ENCODE results near the gene SLC31A1. TPM values are rescaled to one million over a fixed set of nuclear protein-coding genes. Genes with fewer than 3 reads are reported as not detected.

The SLC31A1 gene
- total RNA-seq, 4 donors from 2014 or later = 0.51 to 20.6 (median 10.6) TPM

DNA sequence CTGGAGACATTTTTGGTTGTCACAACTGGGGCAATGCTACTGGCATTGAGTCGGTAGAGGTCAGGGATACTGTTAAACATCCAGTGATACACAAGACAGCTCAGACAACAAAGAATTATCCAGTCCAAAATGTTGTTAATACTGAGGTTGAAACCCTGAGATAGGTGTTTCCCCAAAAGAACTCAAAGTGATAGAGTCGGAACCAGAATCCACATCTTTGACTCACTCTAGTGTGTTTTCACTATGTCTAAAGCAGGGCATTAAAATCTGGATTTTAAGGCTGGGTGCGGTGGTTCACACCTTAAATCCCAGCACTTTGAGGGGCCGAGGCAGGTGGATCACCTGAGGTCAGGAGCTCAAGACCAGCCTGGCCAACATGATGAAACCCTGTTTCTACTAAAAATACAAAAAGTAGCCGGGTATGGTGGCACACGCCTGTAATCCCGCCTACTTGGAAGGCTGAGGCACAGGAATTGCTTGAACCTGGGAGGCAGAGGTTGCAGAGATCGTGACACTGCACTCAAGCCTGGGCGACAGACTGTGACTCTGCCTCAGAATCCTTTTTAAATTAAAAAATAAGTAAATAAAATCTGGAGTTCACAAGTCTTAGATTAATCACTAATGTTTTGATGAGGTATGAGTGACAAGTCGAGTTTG lies 17.0 kb downstream of the SLC31A1 start:
- H3K27me3 ChIP-seq = no peaks in the 10 kb centered on the region
- no peaks in the 10 kb centered on the region for H3K36me3 ChIP-seq
- no peaks in the 10 kb centered on the region for H3K4me1 ChIP-seq
- H3K9me3 ChIP-seq = no peaks in the 10 kb centered on the region
- TF ChIP-seq, protein P1, sequence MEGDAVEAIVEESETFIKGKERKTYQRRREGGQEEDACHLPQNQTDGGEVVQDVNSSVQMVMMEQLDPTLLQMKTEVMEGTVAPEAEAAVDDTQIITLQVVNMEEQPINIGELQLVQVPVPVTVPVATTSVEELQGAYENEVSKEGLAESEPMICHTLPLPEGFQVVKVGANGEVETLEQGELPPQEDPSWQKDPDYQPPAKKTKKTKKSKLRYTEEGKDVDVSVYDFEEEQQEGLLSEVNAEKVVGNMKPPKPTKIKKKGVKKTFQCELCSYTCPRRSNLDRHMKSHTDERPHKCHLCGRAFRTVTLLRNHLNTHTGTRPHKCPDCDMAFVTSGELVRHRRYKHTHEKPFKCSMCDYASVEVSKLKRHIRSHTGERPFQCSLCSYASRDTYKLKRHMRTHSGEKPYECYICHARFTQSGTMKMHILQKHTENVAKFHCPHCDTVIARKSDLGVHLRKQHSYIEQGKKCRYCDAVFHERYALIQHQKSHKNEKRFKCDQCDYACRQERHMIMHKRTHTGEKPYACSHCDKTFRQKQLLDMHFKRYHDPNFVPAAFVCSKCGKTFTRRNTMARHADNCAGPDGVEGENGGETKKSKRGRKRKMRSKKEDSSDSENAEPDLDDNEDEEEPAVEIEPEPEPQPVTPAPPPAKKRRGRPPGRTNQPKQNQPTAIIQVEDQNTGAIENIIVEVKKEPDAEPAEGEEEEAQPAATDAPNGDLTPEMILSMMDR (IDR thresholded peaks at IDR 0.05) = no peak
- TF ChIP-seq POLR2A (IDR thresholded peaks at IDR 0.05) = no peak
- no peak overlapping the region for H3K4me3 ChIP-seq
- H3K27ac ChIP-seq = no peak overlapping the region
- DNase-seq = no peak
- intact Hi-C loops (cut with DNase I; ENCODE audit: low total_unique reads) = no loop called here

DNA sequence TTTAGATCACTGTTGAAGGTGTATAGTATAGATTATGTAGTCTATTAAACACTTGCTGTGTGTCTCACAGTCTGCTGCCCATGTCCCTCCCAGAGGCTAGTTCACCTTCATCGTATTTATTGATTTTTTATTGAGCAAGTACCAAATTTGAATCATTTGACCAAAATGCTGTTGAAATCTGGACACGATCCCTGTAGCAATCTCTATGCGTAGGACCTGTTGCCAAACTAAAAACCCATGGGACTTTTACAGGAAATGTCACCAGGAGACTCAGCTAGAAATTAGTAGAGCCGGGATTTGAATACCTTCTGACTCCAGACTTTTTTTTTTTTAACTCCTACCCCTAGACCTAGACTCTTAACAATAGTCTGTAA lies 17.5 kb downstream of the SLC31A1 start:
- Histone ChIP-seq H3K4me3 (no peak overlapping the region), H3K27me3 (no peaks in the 10 kb centered on the region), H3K36me3 (no peaks in the 10 kb centered on the region), H3K27ac (no peak overlapping the region), H3K4me1 (no peaks in the 10 kb centered on the region), H3K9me3 (no peaks in the 10 kb centered on the region)
- no peak for DNase-seq
- TF ChIP-seq, protein P1 (IDR thresholded peaks at IDR 0.05) = no peak
- TF ChIP-seq POLR2A (IDR thresholded peaks at IDR 0.05) = no peak
- intact Hi-C loops (cut with DNase I; ENCODE audit: low total_unique reads) = no loop called here

DNA sequence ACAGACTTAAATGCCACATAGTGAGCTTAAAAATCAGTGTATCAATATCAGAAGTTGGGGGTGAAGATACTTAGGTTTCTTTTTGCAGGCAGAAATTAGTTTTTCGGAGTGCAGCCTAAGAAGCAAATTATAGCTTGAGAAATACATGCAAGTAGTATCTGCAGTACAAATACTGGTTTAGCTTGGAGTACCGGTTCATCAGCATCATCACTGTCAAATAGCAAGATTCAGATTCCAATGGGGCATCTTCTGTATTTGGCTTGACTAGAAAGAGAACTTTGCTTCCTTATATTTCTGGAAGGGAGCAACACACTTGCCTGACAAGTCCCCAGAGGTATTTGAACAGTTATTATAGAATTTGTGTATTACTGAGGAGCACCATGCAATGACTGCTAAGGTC lies 19.8 kb downstream of the SLC31A1 start:
- intact Hi-C loops (cut with DNase I; ENCODE audit: low total_unique reads) = no loop called here
- no peaks in the 10 kb centered on the region for H3K4me1 ChIP-seq
- TF ChIP-seq POLR2A (IDR thresholded peaks at IDR 0.05) = no peak
- TF ChIP-seq, protein P1 (IDR thresholded peaks at IDR 0.05) = no peak
- H3K36me3 ChIP-seq = no peaks in the 10 kb centered on the region
- no peak overlapping the region for H3K27ac ChIP-seq
- H3K4me3 ChIP-seq = no peak overlapping the region
- no peaks in the 10 kb centered on the region for H3K27me3 ChIP-seq
- H3K9me3 ChIP-seq = no peaks in the 10 kb centered on the region
- no peak for DNase-seq

DNA sequence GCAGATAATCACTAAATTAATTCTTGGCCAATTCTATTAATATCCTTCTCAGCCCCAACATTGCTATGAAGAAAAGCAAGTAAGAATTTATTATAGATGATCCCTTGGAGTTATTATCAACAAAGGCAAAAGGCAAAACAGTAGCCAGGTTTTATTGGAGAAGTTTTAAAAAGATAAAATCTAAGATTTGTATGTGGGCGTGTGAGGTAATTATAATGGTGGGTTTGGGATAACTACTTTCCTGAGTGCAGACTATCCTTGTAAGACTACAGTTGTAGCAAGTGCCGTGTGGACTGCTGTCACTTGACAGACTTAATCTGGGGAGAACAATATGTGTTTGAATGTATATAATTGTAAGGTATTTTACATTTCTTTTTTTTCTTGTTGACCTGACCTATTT lies 23.2 kb downstream of the SLC31A1 start:
- H3K27me3 ChIP-seq = no peaks in the 10 kb centered on the region
- no peak overlapping the region for H3K27ac ChIP-seq
- intact Hi-C loops (cut with DNase I; ENCODE audit: low total_unique reads) = no loop called here
- H3K4me1 ChIP-seq = no peaks in the 10 kb centered on the region
- no peak for DNase-seq
- H3K4me3 ChIP-seq = no peak overlapping the region
- H3K36me3 ChIP-seq = no peaks in the 10 kb centered on the region
- no peaks in the 10 kb centered on the region for H3K9me3 ChIP-seq
- no peak for TF ChIP-seq POLR2A (IDR thresholded peaks at IDR 0.05)
- TF ChIP-seq, protein P1 (IDR thresholded peaks at IDR 0.05) = no peak

DNA sequence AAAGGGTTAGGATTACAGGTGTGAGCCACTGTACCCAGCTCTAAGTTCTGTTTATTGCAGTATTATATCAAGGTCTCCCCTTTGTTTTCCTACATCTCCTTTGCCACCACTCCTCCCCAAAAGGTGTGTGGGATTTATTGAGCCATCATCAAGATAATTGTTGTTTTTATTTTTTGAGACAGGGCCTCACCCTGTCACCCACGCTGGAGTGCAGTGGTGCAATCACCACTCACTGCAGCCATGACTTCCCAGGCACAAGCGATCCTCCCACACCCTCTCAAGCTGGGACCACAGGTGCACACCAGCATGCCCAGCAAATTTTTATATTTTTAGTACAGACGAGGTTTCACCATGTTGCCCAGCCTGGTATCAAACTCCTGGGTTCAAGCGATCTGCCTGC lies 24.6 kb downstream of the SLC31A1 start:
- H3K27ac ChIP-seq = no peak overlapping the region
- no peaks in the 10 kb centered on the region for H3K4me1 ChIP-seq
- H3K4me3 ChIP-seq = no peak overlapping the region
- intact Hi-C loops (cut with DNase I; ENCODE audit: low total_unique reads) = no loop called here
- no peaks in the 10 kb centered on the region for H3K9me3 ChIP-seq
- TF ChIP-seq, protein P1 (IDR thresholded peaks at IDR 0.05) = no peak
- TF ChIP-seq POLR2A (IDR thresholded peaks at IDR 0.05) = no peak
- H3K27me3 ChIP-seq = no peaks in the 10 kb centered on the region
- no peak for DNase-seq
- H3K36me3 ChIP-seq = no peaks in the 10 kb centered on the region
